Osteocyte (in vitro differentiated cells): ENCODE data around the gene ANK2. TPM values are rescaled to one million over a fixed set of nuclear protein-coding genes. Genes with fewer than 3 reads are reported as not detected.

Experiments
- DNase-seq: peaks from one replicate; pipeline ENCODE4 v3.0.0; 2021; ENCODE audit warnings: mixed read lengths; ENCODE audit not compliant: unreplicated experiment; ENCODE audit errors: extremely low spot score
- H3K27ac Mint-ChIP-seq: one replicate; pipeline ENCODE4 v1.8.0; 2021; ENCODE audit warnings: mild to moderate bottlenecking, mixed read lengths; ENCODE audit not compliant: unreplicated experiment
- H3K27me3 Mint-ChIP-seq: one replicate; pipeline ENCODE4 v1.8.0; 2021; ENCODE audit warnings: mixed read lengths; ENCODE audit not compliant: unreplicated experiment
- H3K36me3 Mint-ChIP-seq: one replicate; pipeline ENCODE4 v1.8.0; 2021; ENCODE audit warnings: mixed read lengths; ENCODE audit not compliant: unreplicated experiment
- H3K4me1 Mint-ChIP-seq: one replicate; pipeline ENCODE4 v1.8.0; 2021; ENCODE audit warnings: mixed read lengths; ENCODE audit not compliant: unreplicated experiment
- H3K4me3 Mint-ChIP-seq: one replicate; pipeline ENCODE4 v1.8.0; 2021; ENCODE audit warnings: mild to moderate bottlenecking, moderate library complexity, mixed read lengths; ENCODE audit not compliant: unreplicated experiment
- H3K9me3 Mint-ChIP-seq: one replicate; pipeline ENCODE4 v1.8.0; 2021; ENCODE audit warnings: mixed read lengths; ENCODE audit not compliant: unreplicated experiment
- total RNA-seq: library from RNA; stranded (reverse); gene quantifications from 2 replicates; pipeline ENCODE4 v1.2.1, GENCODE V29; 2021
- TF ChIP-seq, protein P1 (sequence below): fragments of 200-600 bp; sonication (generic); IDR thresholded peaks from 2 replicates; pipeline ENCODE4 v1.5.0; 2021; ENCODE audit warnings: antibody characterized with exemption, mild to moderate bottlenecking, moderate library complexity

The ANK2 gene
- total RNA-seq, 1 donor from 2014 or later, result 17.2 TPM

- TF ChIP-seq, protein P1, sequence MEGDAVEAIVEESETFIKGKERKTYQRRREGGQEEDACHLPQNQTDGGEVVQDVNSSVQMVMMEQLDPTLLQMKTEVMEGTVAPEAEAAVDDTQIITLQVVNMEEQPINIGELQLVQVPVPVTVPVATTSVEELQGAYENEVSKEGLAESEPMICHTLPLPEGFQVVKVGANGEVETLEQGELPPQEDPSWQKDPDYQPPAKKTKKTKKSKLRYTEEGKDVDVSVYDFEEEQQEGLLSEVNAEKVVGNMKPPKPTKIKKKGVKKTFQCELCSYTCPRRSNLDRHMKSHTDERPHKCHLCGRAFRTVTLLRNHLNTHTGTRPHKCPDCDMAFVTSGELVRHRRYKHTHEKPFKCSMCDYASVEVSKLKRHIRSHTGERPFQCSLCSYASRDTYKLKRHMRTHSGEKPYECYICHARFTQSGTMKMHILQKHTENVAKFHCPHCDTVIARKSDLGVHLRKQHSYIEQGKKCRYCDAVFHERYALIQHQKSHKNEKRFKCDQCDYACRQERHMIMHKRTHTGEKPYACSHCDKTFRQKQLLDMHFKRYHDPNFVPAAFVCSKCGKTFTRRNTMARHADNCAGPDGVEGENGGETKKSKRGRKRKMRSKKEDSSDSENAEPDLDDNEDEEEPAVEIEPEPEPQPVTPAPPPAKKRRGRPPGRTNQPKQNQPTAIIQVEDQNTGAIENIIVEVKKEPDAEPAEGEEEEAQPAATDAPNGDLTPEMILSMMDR, result no peak
These were observed 263.1 kb downstream of the ANK2 start for GRCh38 chr4:113312529-113312928.

DNA sequence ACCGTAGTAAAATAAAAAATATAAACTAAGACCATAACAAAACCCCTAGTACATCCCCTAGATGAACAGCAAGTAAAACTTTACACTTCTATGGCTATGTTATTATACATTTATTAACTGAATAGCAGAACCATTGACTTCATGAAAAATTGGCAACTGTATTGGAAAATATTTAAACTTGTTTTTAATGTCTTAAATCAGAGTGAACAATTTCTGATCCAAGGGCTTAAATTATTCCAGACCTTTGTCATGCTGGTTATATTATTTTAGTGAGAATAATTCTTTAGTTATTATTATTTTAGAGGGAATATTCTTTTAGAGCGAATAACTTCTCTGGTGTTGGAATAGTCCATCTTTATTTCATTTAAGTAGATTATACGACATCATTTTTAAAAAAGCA is 265.0 kb downstream of the ANK2 start:
- Mint-ChIP-seq H3K4me3 (no peak overlapping the region), H3K27me3 (peaks cover 2% of the 10 kb centered on the region), H3K36me3 (no peaks in the 10 kb centered on the region), H3K9me3 (no peaks in the 10 kb centered on the region), H3K4me1 (no peaks in the 10 kb centered on the region), H3K27ac (no peak overlapping the region)
- no peak for DNase-seq
- TF ChIP-seq, protein P1, result no peak

More at GRCh38 chr4:113312529-113312928, 263.1 kb downstream of the ANK2 start:
- Mint-ChIP-seq H3K27ac (no peak overlapping the region), H3K36me3 (no peaks in the 10 kb centered on the region), H3K9me3 (no peaks in the 10 kb centered on the region), H3K4me1 (no peaks in the 10 kb centered on the region), H3K27me3 (peaks cover 2% of the 10 kb centered on the region), H3K4me3 (no peak overlapping the region)
- DNase-seq, result no peak

DNA sequence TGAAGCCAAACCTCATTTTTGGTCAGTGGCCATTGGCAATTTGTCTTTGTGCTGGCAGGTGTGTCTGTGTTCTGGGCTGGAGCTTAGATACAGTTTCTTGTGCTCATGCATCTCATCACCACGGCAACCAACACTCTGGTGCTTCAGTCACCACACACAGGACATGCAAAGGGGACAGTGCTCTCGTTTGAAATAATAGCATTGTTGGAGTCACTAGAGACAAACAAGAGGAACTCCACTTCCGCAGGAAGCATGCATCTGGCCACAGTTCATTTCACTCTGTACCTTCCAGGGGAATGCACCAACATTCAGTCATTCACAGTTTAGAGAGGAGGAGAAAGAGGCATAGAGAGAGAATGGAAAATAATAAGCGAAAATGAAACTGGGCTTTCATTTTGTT is 267.4 kb downstream of the ANK2 start:
- H3K4me3 Mint-ChIP-seq, result no peak overlapping the region
- TF ChIP-seq, protein P1, result no peak
- no peak overlapping the region for H3K27ac Mint-ChIP-seq
- no peaks in the 10 kb centered on the region for H3K9me3 Mint-ChIP-seq
- DNase-seq, result no peak
- H3K36me3 Mint-ChIP-seq, result no peaks in the 10 kb centered on the region
- no peaks in the 10 kb centered on the region for H3K4me1 Mint-ChIP-seq
- H3K27me3 Mint-ChIP-seq, result peaks cover 2% of the 10 kb centered on the region

DNA sequence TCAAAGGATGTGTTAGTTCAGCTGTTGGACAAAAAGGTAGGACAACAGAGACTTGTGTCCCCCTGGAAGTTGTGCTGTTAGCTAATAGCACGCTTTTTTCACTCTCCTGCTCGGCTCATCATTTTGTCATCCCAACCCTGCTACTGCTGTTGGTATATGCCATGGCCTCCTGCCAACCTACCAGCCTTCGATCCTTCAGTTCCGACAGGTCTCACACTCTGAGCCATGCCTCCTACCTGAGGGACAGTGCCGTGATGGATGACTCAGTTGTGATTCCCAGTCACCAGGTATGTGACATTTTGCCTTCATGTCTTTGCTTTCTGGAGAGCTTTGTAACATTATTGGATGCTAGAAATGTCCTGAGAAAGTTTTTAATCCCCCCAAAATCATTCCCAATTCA is 268.1 kb downstream of the ANK2 start:
- Mint-ChIP-seq H3K27ac (no peak overlapping the region), H3K4me3 (no peak overlapping the region), H3K9me3 (no peaks in the 10 kb centered on the region), H3K27me3 (peaks cover 2% of the 10 kb centered on the region), H3K4me1 (no peaks in the 10 kb centered on the region), H3K36me3 (no peaks in the 10 kb centered on the region)
- TF ChIP-seq, protein P1, result no peak
- DNase-seq, result no peak

GRCh38 chr4:113322736-113323135 is 273.3 kb downstream of the ANK2 start:
- H3K9me3 Mint-ChIP-seq, result no peaks in the 10 kb centered on the region
- no peak overlapping the region for H3K4me3 Mint-ChIP-seq
- DNase-seq, result no peak

More at GRCh38 chr4:113322736-113323135, 273.3 kb downstream of the ANK2 start:
- Mint-ChIP-seq H3K27me3 (peaks cover 2% of the 10 kb centered on the region), H3K4me1 (no peaks in the 10 kb centered on the region), H3K36me3 (no peaks in the 10 kb centered on the region), H3K27ac (no peak overlapping the region)
- TF ChIP-seq, protein P1, result no peak
